Measurements from ENCODE around the gene LCN9.

The LCN9 gene

GRCh38 chr9:135624282-135624681, 38.8 kb upstream of the LCN9 start:
- TF ChIP-seq GATA1 (IDR thresholded peaks at IDR 0.05; ENCODE audit: low read depth, low read length) (no peak), POLR2A (IDR thresholded peaks at IDR 0.05; ENCODE audit: low read length) (no peak)
- no peak for DNase-seq

GRCh38 chr9:135632841-135633240, 30.3 kb upstream of the LCN9 start:
- TF ChIP-seq GATA1 (IDR thresholded peaks at IDR 0.05; ENCODE audit: low read depth, low read length) (no peak), POLR2A (IDR thresholded peaks at IDR 0.05; ENCODE audit: low read length) (no peak)
- DNase-seq = no peak

- DNase-seq = peak in 1 of 2 experiments; percentile 49
Observed at GRCh38 chr9:135636930-135637530, 26.1 kb upstream of the LCN9 start.

- DNase-seq = no peak
- TF ChIP-seq GATA1 (IDR thresholded peaks at IDR 0.05; ENCODE audit: low read depth, low read length) = no peak
- TF ChIP-seq POLR2A (IDR thresholded peaks at IDR 0.05; ENCODE audit: low read length) = no peak
Observed at GRCh38 chr9:135639196-135639595, 23.9 kb upstream of the LCN9 start, which contains the start of gene GLT6D1. TSS of gene GLT6D1 (minus strand) at chr9:135639540. CDS start at chr9:135639187, 353 bp downstream.

- DNase-seq = no peak
- TF ChIP-seq POLR2A (IDR thresholded peaks at IDR 0.05; ENCODE audit: low read length) (no peak), GATA1 (IDR thresholded peaks at IDR 0.05; ENCODE audit: low read depth, low read length) (no peak)
Observed at GRCh38 chr9:135641047-135641446, 22.1 kb upstream of the LCN9 start.

- no peak for TF ChIP-seq POLR2A (IDR thresholded peaks at IDR 0.05; ENCODE audit: low read length)
- no peak for TF ChIP-seq GATA1 (IDR thresholded peaks at IDR 0.05; ENCODE audit: low read depth, low read length)
- no peak for DNase-seq
Observed at GRCh38 chr9:135641745-135642144, 21.4 kb upstream of the LCN9 start.

- TF ChIP-seq GATA1 (IDR thresholded peaks at IDR 0.05; ENCODE audit: low read depth, low read length) (no peak), POLR2A (IDR thresholded peaks at IDR 0.05; ENCODE audit: low read length) (no peak)
- DNase-seq = no peak
Observed at GRCh38 chr9:135644631-135645218, 18.4 kb upstream of the LCN9 start.

- no peak for DNase-seq
- no peak for TF ChIP-seq POLR2A (IDR thresholded peaks at IDR 0.05; ENCODE audit: low read length)
- TF ChIP-seq GATA1 (IDR thresholded peaks at IDR 0.05; ENCODE audit: low read depth, low read length) = no peak
Observed at GRCh38 chr9:135647884-135648283, 15.2 kb upstream of the LCN9 start.

- no peak for DNase-seq
- no peak for TF ChIP-seq GATA1 (IDR thresholded peaks at IDR 0.05; ENCODE audit: low read depth, low read length)
- no peak for TF ChIP-seq POLR2A (IDR thresholded peaks at IDR 0.05; ENCODE audit: low read length)
Observed at GRCh38 chr9:135648494-135649410, 14.4 kb upstream of the LCN9 start.

- TF ChIP-seq GATA1 (IDR thresholded peaks at IDR 0.05; ENCODE audit: low read depth, low read length) (no peak), POLR2A (IDR thresholded peaks at IDR 0.05; ENCODE audit: low read length) (no peak)
- no peak for DNase-seq
Observed at GRCh38 chr9:135649508-135649907, 13.6 kb upstream of the LCN9 start.

GRCh38 chr9:135650408-135650807, 12.7 kb upstream of the LCN9 start:
- TF ChIP-seq GATA1 (IDR thresholded peaks at IDR 0.05; ENCODE audit: low read depth, low read length) (no peak), POLR2A (IDR thresholded peaks at IDR 0.05; ENCODE audit: low read length) (no peak)
- DNase-seq = no peak

GRCh38 chr9:135655317-135655716, 7.8 kb upstream of the LCN9 start:
- TF ChIP-seq GATA1 (IDR thresholded peaks at IDR 0.05; ENCODE audit: low read depth, low read length) (no peak), POLR2A (IDR thresholded peaks at IDR 0.05; ENCODE audit: low read length) (no peak)
- no peak for DNase-seq

GRCh38 chr9:135657416-135657815, 5.7 kb upstream of the LCN9 start:
- no peak for DNase-seq
- TF ChIP-seq POLR2A (IDR thresholded peaks at IDR 0.05; ENCODE audit: low read length) (no peak), GATA1 (IDR thresholded peaks at IDR 0.05; ENCODE audit: low read depth, low read length) (no peak)

- no peak for TF ChIP-seq POLR2A (IDR thresholded peaks at IDR 0.05; ENCODE audit: low read length)
- no peak for TF ChIP-seq GATA1 (IDR thresholded peaks at IDR 0.05; ENCODE audit: low read depth, low read length)
- DNase-seq = no peak
Observed at GRCh38 chr9:135659252-135659651, 3.9 kb upstream of the LCN9 start.
